Renal pelvis (tissue), 3 donors: Measurements from ENCODE around the gene ECSCR. TPM values are rescaled to one million over a fixed set of nuclear protein-coding genes. Genes with fewer than 3 reads are reported as not detected.

Experiments used
- polyA plus RNA-seq, 3 donors: library from polyadenylated mRNA; unstranded; fragments of 120-200 nt; gene quantifications; one replicate each; pipeline ENCODE4 v1.2.1, GENCODE V29; 2013; ENCODE audit not compliant: insufficient read length in 3 of 3

Gene ECSCR
- polyA plus RNA-seq, 3 donors: 21.7 to 30.4 (median 24.4) TPM

Other genes starting within 250 kb of the ECSCR start
- gene MATR3, start 169.0 kb downstream of the ECSCR start, polyA plus RNA-seq: 100 to 1,000 TPM; 576 to 652 (median 629) TPM
- 100 to 1,000 TPM; 152 to 163 (median 163) TPM for gene PAIP2, start 120.9 kb downstream of the ECSCR start, polyA plus RNA-seq
- gene SLC23A1, start 79.4 kb downstream of the ECSCR start, polyA plus RNA-seq: 10 to 100 TPM; 15.0 to 22.0 (median 18.0) TPM
- 1 to 10 TPM in 1 of 3 donors, under 1 TPM in 2; 0.61 to 1.1 (median 0.73) TPM for gene MZB1, start 72.8 kb downstream of the ECSCR start, polyA plus RNA-seq
- 1 to 10 TPM; 2.8 to 4.2 (median 3.5) TPM for gene PROB1, start 67.6 kb downstream of the ECSCR start, polyA plus RNA-seq
- gene SPATA24, start 58.7 kb downstream of the ECSCR start, polyA plus RNA-seq: 10 to 100 TPM in 2 of 3 donors, 1 to 10 TPM in 1; 9.9 to 20.2 (median 13.6) TPM
- 10 to 100 TPM; 19.8 to 23.4 (median 22.0) TPM for gene DNAJC18, start 23.2 kb downstream of the ECSCR start, polyA plus RNA-seq
- under 1 TPM in 1 of 3 donors, not detected in 2; 0.12 TPM for gene SMIM33, start 8.3 kb upstream of the ECSCR start, polyA plus RNA-seq
- gene STING1, start 20.0 kb upstream of the ECSCR start, polyA plus RNA-seq: 10 to 100 TPM; 33.0 to 41.3 (median 34.1) TPM
- gene UBE2D2, start 98.6 kb upstream of the ECSCR start, polyA plus RNA-seq: 100 to 1,000 TPM; 138 to 149 (median 141) TPM
- gene CXXC5, start 185.6 kb upstream of the ECSCR start, polyA plus RNA-seq: 100 to 1,000 TPM; 190 to 206 (median 205) TPM